NCI-H446 treated with DMSO at 0.1 percent for 48 hours (cell line): ENCODE results near the gene LTB.
"Not testable (repeated sequence)": the region's sequence is repeated elsewhere in the genome, so short reads cannot be mapped to it uniquely, and the experiment has no call there.

Experiments used
- DNase-seq: peaks from one replicate; lab custom pipeline; 2025; lab: John Stamatoyannopoulos, UW

Gene LTB

GRCh38 chr6:31575335-31575901 lies 6.8 kb downstream of the LTB start, which contains the start of gene TNF:
Gene TNF, plus strand, starts transcription at chr6:31575565. Its CDS starts 177 bp downstream, at chr6:31575742.
- no peak for DNase-seq

GRCh38 chr6:31574106-31575061 lies 7.8 kb downstream of the LTB start:
- no peak for DNase-seq

GRCh38 chr6:31573239-31574105 lies 8.8 kb downstream of the LTB start:
- no peak for DNase-seq

GRCh38 chr6:31572041-31572911 lies 9.9 kb downstream of the LTB start, which contains the start of gene LTA:
Gene LTA, plus strand, starts transcription at chr6:31572289. Its CDS starts 454 bp downstream, at chr6:31572743.
- DNase-seq = no peak

GRCh38 chr6:31569861-31570536 lies 12.2 kb downstream of the LTB start:
- no peak for DNase-seq

GRCh38 chr6:31568537-31568961 lies 13.7 kb downstream of the LTB start:
- no peak for DNase-seq

GRCh38 chr6:31567531-31568370 lies 14.5 kb downstream of the LTB start:
- no peak for DNase-seq

- no peak for DNase-seq
Measured at GRCh38 chr6:31560697-31561058, 21.5 kb downstream of the LTB start.

GRCh38 chr6:31559958-31560696 lies 22.1 kb downstream of the LTB start:
- DNase-seq = no peak

GRCh38 chr6:31559606-31559957 lies 22.6 kb downstream of the LTB start:
- no peak for DNase-seq

- DNase-seq = no peak
Measured at GRCh38 chr6:31558631-31559500, 23.4 kb downstream of the LTB start.

GRCh38 chr6:31558318-31558625 lies 24.0 kb downstream of the LTB start:
- no peak for DNase-seq

GRCh38 chr6:31557443-31558317 lies 24.5 kb downstream of the LTB start:
- no peak for DNase-seq

GRCh38 chr6:31556307-31556706 lies 25.9 kb downstream of the LTB start:
- DNase-seq = no peak

- not testable (repeated sequence) for DNase-seq
Measured at GRCh38 chr6:31551371-31551770, 30.9 kb downstream of the LTB start.

GRCh38 chr6:31548544-31548873 lies 33.7 kb downstream of the LTB start:
- DNase-seq = no peak

GRCh38 chr6:31547727-31548543 lies 34.3 kb downstream of the LTB start:
- no peak for DNase-seq
